IMR-90 (cell line): ENCODE results near the gene STRA6. TPM values are rescaled to one million over a fixed set of nuclear protein-coding genes. Genes with fewer than 3 reads are reported as not detected.

Source experiments
- ATAC-seq: fragments of 200-7000 bp; cut with Tn5 transposase; 2 replicates; pipeline ENCODE4 v1.9.1; 2020; ENCODE audit warnings: low read depth, mild to moderate bottlenecking, moderate library complexity
- BruUV-seq: library from RNA; stranded (reverse); fragments of 400-500 nt; replicated peaks from 2 replicates; lab custom pipeline; 2021; lab: Mats Ljungman, UMichigan
- CTCF ChIA-PET: fragments of 300-600 bp; formaldehyde crosslinking; extraction: SDS; loops from one replicate; lab custom pipeline; 2021; ENCODE audit warnings: antibody characterized with exemption; lab: Yijun Ruan, JAX
- POLR2A ChIA-PET: fragments of 300-600 bp; sonication (Branson Sonifier 250); formaldehyde crosslinking; loops from one replicate; lab custom pipeline; 2022; ENCODE audit warnings: antibody characterized with exemption; ENCODE audit not compliant: unreplicated experiment; lab: Charles Lee
- DNase-seq: peaks from one replicate; pipeline ENCODE4 v3.0.0; 2013
- H2AFZ ChIP-seq: replicated peaks from 2 replicates; pipeline ENCODE3; 2013; ENCODE audit warnings: low read length, mild to moderate bottlenecking; ENCODE audit not compliant: poor library complexity
- H2AK5ac ChIP-seq: 2 replicates; pipeline ENCODE4 v1.6.1; 2013; ENCODE audit warnings: low read depth, low read length, inconsistent platforms
- H2AK9ac ChIP-seq: replicated peaks from 2 replicates; pipeline ENCODE3; 2013; ENCODE audit warnings: mild to moderate bottlenecking, low read depth, low read length, moderate library complexity; ENCODE audit not compliant: poor library complexity
- H2BK120ac ChIP-seq: 2 replicates; pipeline ENCODE4 v1.6.1; 2013; ENCODE audit warnings: low read depth, low read length, inconsistent platforms
- H2BK15ac ChIP-seq: 3 replicates; pipeline ENCODE4 v1.6.1; 2013; ENCODE audit warnings: low read depth, low read length, inconsistent platforms
- H2BK20ac ChIP-seq: 2 replicates; pipeline ENCODE4 v1.6.1; 2013; ENCODE audit warnings: low read depth, mild to moderate bottlenecking, inconsistent platforms, low read length, moderate library complexity
- H2BK5ac ChIP-seq: 2 replicates; pipeline ENCODE4 v1.6.1; 2013; ENCODE audit warnings: mild to moderate bottlenecking, low read depth, low read length, inconsistent platforms; ENCODE audit not compliant: poor library complexity, severe bottlenecking
- H3K14ac ChIP-seq: replicated peaks from 2 replicates; pipeline ENCODE4 v1.6.1; 2013; ENCODE audit warnings: low read depth, low read length, inconsistent platforms
- H3K18ac ChIP-seq: 2 replicates; pipeline ENCODE4 v1.6.1; 2013; ENCODE audit warnings: low read depth, low read length, control low read depth
- H3K23ac ChIP-seq: 2 replicates; pipeline ENCODE4 v1.6.1; 2013; ENCODE audit warnings: low read depth, low read length, inconsistent platforms
- H3K27ac ChIP-seq: 2 replicates; pipeline ENCODE4 v1.5.1; 2013; ENCODE audit warnings: mild to moderate bottlenecking, control low read depth, low read length; ENCODE audit not compliant: insufficient read depth
- H3K27me3 ChIP-seq: 2 replicates; pipeline ENCODE4 v1.6.1; 2013; ENCODE audit warnings: low read length; ENCODE audit not compliant: control insufficient read depth, insufficient read depth
- H3K36me3 ChIP-seq: 2 replicates; pipeline ENCODE4 v1.6.1; 2013; ENCODE audit warnings: low read length, mixed read lengths; ENCODE audit not compliant: control insufficient read depth, insufficient read depth
- H3K4ac ChIP-seq: 2 replicates; pipeline ENCODE4 v1.6.1; 2013; ENCODE audit warnings: low read depth, low read length, inconsistent platforms
- H3K4me1 ChIP-seq: 2 replicates; pipeline ENCODE4 v1.6.1; 2013; ENCODE audit warnings: low read length, mixed read lengths; ENCODE audit not compliant: control insufficient read depth, insufficient read depth
- H3K4me2 ChIP-seq: 2 replicates; pipeline ENCODE4 v1.6.1; 2013; ENCODE audit warnings: low read depth, mild to moderate bottlenecking, control low read depth, low read length, moderate library complexity
- H3K4me3 ChIP-seq: 2 replicates; pipeline ENCODE4 v1.5.1; 2013; ENCODE audit warnings: low read depth, mild to moderate bottlenecking, control low read depth, low read length, moderate library complexity; ENCODE audit not compliant: insufficient read depth
- H3K56ac ChIP-seq: 2 replicates; pipeline ENCODE4 v1.6.1; 2013; ENCODE audit warnings: low read length, inconsistent platforms; ENCODE audit not compliant: insufficient read depth; ENCODE audit errors: extremely low read depth
- H3K79me1 ChIP-seq, 2 experiments: 2 replicates each; pipeline ENCODE4 v1.6.1; 2013; ENCODE audit warnings: low read length in 2 of 2, inconsistent platforms in 1 of 2, low read depth in 1 of 2
- H3K9ac ChIP-seq: 2 replicates; pipeline ENCODE4 v1.6.1; 2013; ENCODE audit warnings: low read depth, low read length, control low read depth
- H3K9me1 ChIP-seq: 2 replicates; pipeline ENCODE4 v1.6.1; 2013; ENCODE audit warnings: low read length, inconsistent platforms; ENCODE audit not compliant: insufficient read depth
- H3K9me3 ChIP-seq: 2 replicates; pipeline ENCODE4 v1.6.1; 2013; ENCODE audit warnings: low read length; ENCODE audit not compliant: control insufficient read depth, insufficient read depth
- H4K20me1 ChIP-seq: 2 replicates; pipeline ENCODE4 v1.6.1; 2013; ENCODE audit warnings: low read length, inconsistent platforms; ENCODE audit not compliant: insufficient read depth
- H4K5ac ChIP-seq: 2 replicates; pipeline ENCODE4 v1.6.1; 2013; ENCODE audit warnings: mild to moderate bottlenecking, low read depth, low read length, control low read depth
- H4K8ac ChIP-seq, 2 experiments: 2 replicates each; pipeline ENCODE4 v1.6.1; 2013; ENCODE audit warnings: low read depth in 2 of 2, low read length in 2 of 2, control low read depth in 1 of 2, inconsistent platforms in 1 of 2
- H4K91ac ChIP-seq: 2 replicates; pipeline ENCODE4 v1.6.1; 2013; ENCODE audit warnings: low read depth, low read length, inconsistent platforms; ENCODE audit not compliant: insufficient read depth
- BHLHE40 ChIP-seq: fragments of 150-350 bp; IDR thresholded peaks from 2 replicates; pipeline ENCODE4 v1.6.1; 2016; ENCODE audit warnings: mild to moderate bottlenecking, low read depth, low read length
- CEBPB ChIP-seq: IDR thresholded peaks from 2 replicates; pipeline ENCODE4 v1.6.1; 2012; ENCODE audit warnings: low read depth, low read length, improper control_type of control experiment
- CHD1 ChIP-seq: IDR thresholded peaks from 2 replicates; pipeline ENCODE4 v1.6.1; 2012; ENCODE audit warnings: low read depth, low read length, improper control_type of control experiment
- FOS ChIP-seq: fragments of 150-350 bp; IDR thresholded peaks from 2 replicates; pipeline ENCODE4 v1.6.1; 2016; ENCODE audit warnings: low read depth, low read length
- MAFK ChIP-seq: IDR thresholded peaks from 2 replicates; pipeline ENCODE4 v1.6.1; 2012; ENCODE audit warnings: low read depth, low read length, improper control_type of control experiment
- MAZ ChIP-seq: IDR thresholded peaks from 2 replicates; pipeline ENCODE4 v1.6.1; 2012; ENCODE audit warnings: low read depth, mild to moderate bottlenecking, low read length, improper control_type of control experiment, moderate library complexity, borderline replicate concordance
- MXI1 ChIP-seq: IDR thresholded peaks from 2 replicates; pipeline ENCODE4 v1.6.1; 2012; ENCODE audit warnings: low read depth, mild to moderate bottlenecking, low read length, moderate library complexity, borderline replicate concordance
- NFE2L2 ChIP-seq: fragments of 150-350 bp; IDR thresholded peaks from 2 replicates; pipeline ENCODE4 v1.6.1; 2016; ENCODE audit warnings: low read depth, mild to moderate bottlenecking, low read length
- WGBS, 2 experiments: methylation state at CpG; one replicate each; pipeline versions ENCODE4 v1.1.5 to v1.1.7; 2013; ENCODE audit warnings: missing lambda C conversion rate in 2 of 2; ENCODE audit not compliant: insufficient read length in 1 of 2; ENCODE audit errors: extremely low coverage in 2 of 2; 5-methylcytosine and 5-hydroxymethylcytosine counted together
- dilution Hi-C: fragments of 300-500 bp; cut with HindIII; formaldehyde crosslinking; loops from one replicate; pipeline ENCODE4 v1.14.3; 2018; ENCODE audit warnings: low sequenced_read_pairs; ENCODE audit not compliant: unreplicated experiment
- in situ Hi-C: fragments of 300-500 bp; cut with MboI; formaldehyde crosslinking; loops from 3 replicates; pipeline ENCODE4 v1.14.3; 2019; ENCODE audit warnings: low sequenced_read_pairs, inconsistent platforms, mixed read lengths
- intact Hi-C: fragments of 100-400 bp; cut with micrococcal nuclease; formaldehyde crosslinking; loops from 2 replicates; pipeline ENCODE4 v1.10.0; 2022
- polyA plus RNA-seq, 3 experiments: library from polyadenylated mRNA; depleted of rRNA; stranded (reverse); fragments of >200 nt; gene quantifications; 2 replicates each; pipeline ENCODE4 v1.2.3, GENCODE V29; 2012; ENCODE audit warnings: low replicate concordance in 1 of 3
- total RNA-seq: library from RNA; depleted of rRNA; stranded (reverse); fragments of >200 nt; gene quantifications from 2 replicates; pipeline ENCODE4 v1.2.3, GENCODE V29; 2012
- TF ChIP-seq, protein P1 (sequence below): fragments of 150-350 bp; IDR thresholded peaks from 2 replicates; pipeline ENCODE4 v1.6.1; 2017; ENCODE audit warnings: mild to moderate bottlenecking, antibody characterized with exemption, low read length, low read depth
- TF ChIP-seq, protein P2 (sequence below): conservative IDR thresholded peaks from 2 replicates; pipeline ENCODE4 v1.5.1; 2012; ENCODE audit warnings: mild to moderate bottlenecking, low read depth, low read length, improper control_type of control experiment
- TF ChIP-seq, protein P3 (sequence below): fragments of 150-350 bp; IDR thresholded peaks from 2 replicates; pipeline ENCODE4 v1.6.1; 2016; ENCODE audit warnings: low read depth, mild to moderate bottlenecking, low read length, moderate library complexity, borderline replicate concordance

STRA6 gene
- total and polyA plus RNA-seq, 2 of the 4 experiments (the other 2 are of a cell fraction): 0.17 TPM; not detected in 1

DNA sequence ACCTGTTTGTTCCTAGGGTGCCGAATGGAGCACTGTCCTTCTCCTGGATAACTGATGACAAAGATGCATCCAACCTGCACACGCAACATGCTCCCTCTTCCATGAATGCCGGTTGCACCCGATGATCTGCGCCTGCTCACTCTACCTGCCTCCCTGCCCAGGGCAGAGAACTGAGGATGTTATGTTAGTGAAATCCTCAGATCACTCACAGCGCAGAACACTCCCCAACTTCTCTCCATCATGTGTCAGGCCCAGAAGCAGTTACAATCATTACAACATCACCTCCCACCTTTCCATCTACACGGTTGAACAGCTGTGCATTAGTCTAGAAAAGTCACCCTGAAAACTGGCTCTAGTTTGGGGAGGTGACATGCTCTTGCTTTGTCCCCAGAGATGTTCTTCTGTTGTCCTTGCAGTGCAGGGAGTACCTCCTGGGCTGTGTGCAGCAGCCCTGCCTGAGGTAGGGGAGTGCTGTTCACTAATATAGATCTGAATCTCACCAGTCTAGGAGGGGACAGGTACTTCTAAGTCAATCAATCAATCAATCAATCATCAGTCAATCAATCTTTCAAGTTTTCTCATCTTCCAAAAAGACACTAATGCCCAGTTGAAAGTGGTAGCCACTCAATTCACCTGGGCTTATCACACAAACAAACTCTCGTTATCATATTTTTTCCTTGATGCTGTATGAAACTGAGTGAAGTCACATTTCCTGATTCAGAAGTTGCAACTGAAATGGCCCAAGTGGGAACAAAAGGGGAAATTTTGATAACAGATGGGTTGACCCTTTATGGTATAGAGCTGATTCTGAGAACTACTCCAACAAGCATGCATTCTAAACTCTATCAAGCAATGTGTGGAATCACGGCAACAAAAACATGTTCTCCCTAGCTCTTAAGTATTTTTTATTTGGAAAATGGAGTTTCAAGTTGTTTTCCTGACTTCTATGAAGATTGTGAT lies 44.4 kb downstream of the STRA6 start:
- H3K9me3 ChIP-seq: no peaks in the 10 kb centered on the region
- H2BK20ac ChIP-seq: no peak overlapping the region
- no peaks in the 10 kb centered on the region for H3K79me1 ChIP-seq
- no peak overlapping the region for H3K18ac ChIP-seq
- H3K36me3 ChIP-seq: no peaks in the 10 kb centered on the region
- H3K4me2 ChIP-seq: no peak overlapping the region
- no peak overlapping the region for H2AK5ac ChIP-seq
- no peak overlapping the region for H2AK9ac ChIP-seq
- dilution Hi-C loops (no loop called here), intact Hi-C loops (no loop called here), in situ Hi-C loops (no loop called here)
- H4K5ac ChIP-seq: no peak overlapping the region
- peaks cover 2% of the 10 kb centered on the region; the same call in 1 of the 2 replicates for H3K4me1 ChIP-seq
- no peaks in the 10 kb centered on the region for H3K9me1 ChIP-seq
- no peak overlapping the region for H2BK5ac ChIP-seq
- H2AFZ ChIP-seq: no peak overlapping the region
- no peak overlapping the region for H2BK120ac ChIP-seq
- H3K27ac ChIP-seq: no peak overlapping the region
- TF ChIP-seq CHD1: no peak
- TF ChIP-seq, protein P1, sequence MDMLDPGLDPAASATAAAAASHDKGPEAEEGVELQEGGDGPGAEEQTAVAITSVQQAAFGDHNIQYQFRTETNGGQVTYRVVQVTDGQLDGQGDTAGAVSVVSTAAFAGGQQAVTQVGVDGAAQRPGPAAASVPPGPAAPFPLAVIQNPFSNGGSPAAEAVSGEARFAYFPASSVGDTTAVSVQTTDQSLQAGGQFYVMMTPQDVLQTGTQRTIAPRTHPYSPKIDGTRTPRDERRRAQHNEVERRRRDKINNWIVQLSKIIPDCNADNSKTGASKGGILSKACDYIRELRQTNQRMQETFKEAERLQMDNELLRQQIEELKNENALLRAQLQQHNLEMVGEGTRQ: no peak
- TF ChIP-seq CEBPB: no peak
- TF ChIP-seq, protein P2, sequence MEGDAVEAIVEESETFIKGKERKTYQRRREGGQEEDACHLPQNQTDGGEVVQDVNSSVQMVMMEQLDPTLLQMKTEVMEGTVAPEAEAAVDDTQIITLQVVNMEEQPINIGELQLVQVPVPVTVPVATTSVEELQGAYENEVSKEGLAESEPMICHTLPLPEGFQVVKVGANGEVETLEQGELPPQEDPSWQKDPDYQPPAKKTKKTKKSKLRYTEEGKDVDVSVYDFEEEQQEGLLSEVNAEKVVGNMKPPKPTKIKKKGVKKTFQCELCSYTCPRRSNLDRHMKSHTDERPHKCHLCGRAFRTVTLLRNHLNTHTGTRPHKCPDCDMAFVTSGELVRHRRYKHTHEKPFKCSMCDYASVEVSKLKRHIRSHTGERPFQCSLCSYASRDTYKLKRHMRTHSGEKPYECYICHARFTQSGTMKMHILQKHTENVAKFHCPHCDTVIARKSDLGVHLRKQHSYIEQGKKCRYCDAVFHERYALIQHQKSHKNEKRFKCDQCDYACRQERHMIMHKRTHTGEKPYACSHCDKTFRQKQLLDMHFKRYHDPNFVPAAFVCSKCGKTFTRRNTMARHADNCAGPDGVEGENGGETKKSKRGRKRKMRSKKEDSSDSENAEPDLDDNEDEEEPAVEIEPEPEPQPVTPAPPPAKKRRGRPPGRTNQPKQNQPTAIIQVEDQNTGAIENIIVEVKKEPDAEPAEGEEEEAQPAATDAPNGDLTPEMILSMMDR: no peak
- TF ChIP-seq BHLHE40: no peak
- no peak for TF ChIP-seq FOS
- no peak for TF ChIP-seq MXI1
- TF ChIP-seq MAFK: no peak
- no peak for TF ChIP-seq NFE2L2
- TF ChIP-seq MAZ: no peak
- TF ChIP-seq, protein P3, sequence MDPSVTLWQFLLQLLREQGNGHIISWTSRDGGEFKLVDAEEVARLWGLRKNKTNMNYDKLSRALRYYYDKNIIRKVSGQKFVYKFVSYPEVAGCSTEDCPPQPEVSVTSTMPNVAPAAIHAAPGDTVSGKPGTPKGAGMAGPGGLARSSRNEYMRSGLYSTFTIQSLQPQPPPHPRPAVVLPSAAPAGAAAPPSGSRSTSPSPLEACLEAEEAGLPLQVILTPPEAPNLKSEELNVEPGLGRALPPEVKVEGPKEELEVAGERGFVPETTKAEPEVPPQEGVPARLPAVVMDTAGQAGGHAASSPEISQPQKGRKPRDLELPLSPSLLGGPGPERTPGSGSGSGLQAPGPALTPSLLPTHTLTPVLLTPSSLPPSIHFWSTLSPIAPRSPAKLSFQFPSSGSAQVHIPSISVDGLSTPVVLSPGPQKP: no peak
- no peak overlapping the region for H4K91ac ChIP-seq
- H3K23ac ChIP-seq: no peak overlapping the region
- ChIA-PET POLR2A (no interaction called here), CTCF (interaction anchor here (0.5 kb wide), 1 partner anchor 9 kb away, joined by 3 read pairs; no protein-coding TSS in a partner anchor)
- ATAC-seq (no peak), DNase-seq (no peak)
- H4K8ac ChIP-seq: no peak overlapping the region
- 100% methylated on average over 1 of the region's 9 CpGs; no CpG with 5 or more reads in 1 of the 2 experiments for WGBS, 2 experiments
- peaks cover 51% of the 10 kb centered on the region for H3K27me3 ChIP-seq
- no peak overlapping the region for H3K4ac ChIP-seq
- H3K14ac ChIP-seq: no peak overlapping the region
- BruUV-seq: no TSS peak
- H3K4me3 ChIP-seq: no peak overlapping the region
- H3K56ac ChIP-seq: no peak overlapping the region
- H2BK15ac ChIP-seq: no peak overlapping the region
- H3K9ac ChIP-seq: no peak overlapping the region
- no peaks in the 10 kb centered on the region for H4K20me1 ChIP-seq
